ENCODE measurements around the gene NRDC.
A peak's percentile ranks its signal among the peaks of the same experiment; 100 is the strongest.

The NRDC gene

DNA sequence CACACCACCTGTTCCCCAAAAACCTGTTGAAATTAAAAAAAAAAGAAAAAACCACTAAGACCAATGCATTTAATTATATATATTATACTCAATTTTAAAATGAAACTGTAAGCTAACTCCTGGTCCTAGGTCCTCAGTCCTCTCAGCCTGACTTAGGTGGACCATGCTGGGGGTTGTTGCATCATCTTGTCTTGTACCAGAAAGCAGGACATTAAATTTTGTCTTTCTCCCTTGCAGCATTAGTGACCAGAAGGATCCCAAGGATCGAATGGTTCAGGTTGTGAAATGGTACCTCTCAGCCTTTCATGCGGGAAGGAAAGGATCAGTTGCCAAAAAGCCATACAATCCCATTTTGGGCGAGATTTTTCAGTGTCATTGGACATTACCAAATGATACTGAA is 97.6 kb downstream of the NRDC start:
- H3F3A ChIP-seq (ENCODE audit: control insufficient read depth, insufficient read depth) = no peaks in the 10 kb centered on the region
- H3K27me3 ChIP-seq (ENCODE audit: control insufficient read depth, low read length) = no peaks in the 10 kb centered on the region
- H3K36me3 ChIP-seq (ENCODE audit: control insufficient read depth, low read length) = peaks cover 58% of the 10 kb centered on the region
- no peak overlapping the region for H3K4me2 ChIP-seq (ENCODE audit: low read length)
- H3K27ac ChIP-seq (ENCODE audit: low read depth, low read length) = no peak overlapping the region
- H3K9me2 ChIP-seq (replicated peaks; ENCODE audit: control insufficient read depth, low read length) = no peaks in the 10 kb centered on the region
- no peak for TF ChIP-seq EZH2phosphoT487 (IDR thresholded peaks at IDR 0.05; ENCODE audit: borderline replicate concordance, low read length)
- H4K20me1 ChIP-seq (ENCODE audit: control insufficient read depth, insufficient read depth, low read depth, low read length) = no peaks in the 10 kb centered on the region
- no peaks in the 10 kb centered on the region for H3K79me2 ChIP-seq (ENCODE audit: control insufficient read depth, low read length)
- peaks cover 9% of the 10 kb centered on the region for H3K4me1 ChIP-seq (ENCODE audit: control insufficient read depth, low read length)
- no peak overlapping the region for H3K4me3 ChIP-seq (ENCODE audit: low read length)
- H3K9me3 ChIP-seq (ENCODE audit: control insufficient read depth, insufficient read depth, low read length) = no peaks in the 10 kb centered on the region

DNA sequence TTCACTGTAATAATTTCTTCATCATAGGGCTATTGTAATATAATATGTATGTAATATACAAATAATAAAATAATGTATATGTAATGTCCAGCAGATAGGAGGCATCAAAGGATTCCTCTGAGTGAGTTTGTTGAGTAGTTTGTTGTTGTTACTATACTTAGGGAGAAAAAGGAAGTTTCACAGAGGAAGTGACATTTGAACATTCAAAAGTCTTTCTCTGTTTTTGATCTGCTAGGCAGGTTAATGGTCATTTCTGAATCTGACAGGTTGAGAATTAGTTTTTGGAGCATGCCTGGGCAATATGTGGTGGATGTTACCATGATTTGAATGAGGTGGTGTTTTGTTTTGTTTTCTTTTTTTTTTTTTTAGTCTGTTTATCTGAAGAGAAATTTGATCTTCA is 102.1 kb downstream of the NRDC start:
- no peaks in the 10 kb centered on the region for H3K9me2 ChIP-seq (replicated peaks; ENCODE audit: control insufficient read depth, low read length)
- H3K79me2 ChIP-seq (ENCODE audit: control insufficient read depth, low read length) = no peaks in the 10 kb centered on the region
- no peak for TF ChIP-seq EZH2phosphoT487 (IDR thresholded peaks at IDR 0.05; ENCODE audit: borderline replicate concordance, low read length)
- TF ChIP-seq, protein P1, sequence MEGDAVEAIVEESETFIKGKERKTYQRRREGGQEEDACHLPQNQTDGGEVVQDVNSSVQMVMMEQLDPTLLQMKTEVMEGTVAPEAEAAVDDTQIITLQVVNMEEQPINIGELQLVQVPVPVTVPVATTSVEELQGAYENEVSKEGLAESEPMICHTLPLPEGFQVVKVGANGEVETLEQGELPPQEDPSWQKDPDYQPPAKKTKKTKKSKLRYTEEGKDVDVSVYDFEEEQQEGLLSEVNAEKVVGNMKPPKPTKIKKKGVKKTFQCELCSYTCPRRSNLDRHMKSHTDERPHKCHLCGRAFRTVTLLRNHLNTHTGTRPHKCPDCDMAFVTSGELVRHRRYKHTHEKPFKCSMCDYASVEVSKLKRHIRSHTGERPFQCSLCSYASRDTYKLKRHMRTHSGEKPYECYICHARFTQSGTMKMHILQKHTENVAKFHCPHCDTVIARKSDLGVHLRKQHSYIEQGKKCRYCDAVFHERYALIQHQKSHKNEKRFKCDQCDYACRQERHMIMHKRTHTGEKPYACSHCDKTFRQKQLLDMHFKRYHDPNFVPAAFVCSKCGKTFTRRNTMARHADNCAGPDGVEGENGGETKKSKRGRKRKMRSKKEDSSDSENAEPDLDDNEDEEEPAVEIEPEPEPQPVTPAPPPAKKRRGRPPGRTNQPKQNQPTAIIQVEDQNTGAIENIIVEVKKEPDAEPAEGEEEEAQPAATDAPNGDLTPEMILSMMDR (IDR thresholded peaks at IDR 0.05; ENCODE audit: low read depth, low read length, poor library complexity, severe bottlenecking) = no peak
- no peaks in the 10 kb centered on the region for H3K27me3 ChIP-seq (ENCODE audit: control insufficient read depth, low read length)
- no peak overlapping the region for H3K27ac ChIP-seq (ENCODE audit: low read depth, low read length)
- H3K4me1 ChIP-seq (ENCODE audit: control insufficient read depth, low read length) = peaks cover 17% of the 10 kb centered on the region
- H4K20me1 ChIP-seq (ENCODE audit: control insufficient read depth, insufficient read depth, low read depth, low read length) = no peaks in the 10 kb centered on the region
- no peak overlapping the region for H3K4me3 ChIP-seq (ENCODE audit: low read length)
- peaks cover 55% of the 10 kb centered on the region for H3K36me3 ChIP-seq (ENCODE audit: control insufficient read depth, low read length)
- no peaks in the 10 kb centered on the region for H3F3A ChIP-seq (ENCODE audit: control insufficient read depth, insufficient read depth)
- no peaks in the 10 kb centered on the region for H3K9me3 ChIP-seq (ENCODE audit: control insufficient read depth, insufficient read depth, low read length)
- no peak overlapping the region for H3K4me2 ChIP-seq (ENCODE audit: low read length)

DNA sequence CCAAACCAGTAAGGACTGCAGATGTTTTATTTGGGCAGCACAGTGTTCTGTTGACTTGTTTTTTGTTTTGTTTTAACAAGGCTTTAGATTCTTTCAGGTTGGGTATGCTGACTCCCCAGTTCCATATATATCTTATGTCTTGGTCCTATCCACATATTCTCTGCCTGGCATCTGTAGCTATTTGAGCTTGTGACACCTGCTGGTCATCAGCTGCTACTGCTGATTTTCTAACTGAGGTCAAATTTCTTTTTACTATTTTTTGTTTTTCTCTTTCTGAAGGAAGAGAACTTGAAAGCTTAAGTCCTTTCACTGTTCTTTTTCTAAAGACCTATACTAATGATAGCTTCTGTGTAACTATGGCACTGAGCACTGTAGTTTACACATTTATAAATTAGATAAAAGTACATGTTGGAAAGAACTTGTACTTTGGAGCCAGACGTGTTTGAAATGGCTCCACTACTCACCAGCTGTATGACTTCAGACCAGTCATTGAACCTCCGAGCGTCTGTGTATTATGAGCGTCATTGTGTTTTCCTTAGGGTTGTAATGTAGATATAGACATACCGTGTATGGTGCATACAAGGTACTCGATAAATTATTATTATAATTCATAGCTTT is 109.4 kb downstream of the NRDC start:
- Histone ChIP-seq H3K9me3 (ENCODE audit: control insufficient read depth, insufficient read depth, low read length) (no peaks in the 10 kb centered on the region), H3K27ac (ENCODE audit: low read depth, low read length) (no peak overlapping the region), H3K9me2 (replicated peaks; ENCODE audit: control insufficient read depth, low read length) (no peaks in the 10 kb centered on the region), H4K20me1 (ENCODE audit: control insufficient read depth, insufficient read depth, low read depth, low read length) (no peaks in the 10 kb centered on the region), H3K4me1 (ENCODE audit: control insufficient read depth, low read length) (no peaks in the 10 kb centered on the region), H3K36me3 (ENCODE audit: control insufficient read depth, low read length) (peaks cover 73% of the 10 kb centered on the region), H3K4me2 (ENCODE audit: low read length) (no peak overlapping the region), H3K27me3 (ENCODE audit: control insufficient read depth, low read length) (no peaks in the 10 kb centered on the region), H3K79me2 (ENCODE audit: control insufficient read depth, low read length) (no peaks in the 10 kb centered on the region), H3F3A (ENCODE audit: control insufficient read depth, insufficient read depth) (peaks cover 10% of the 10 kb centered on the region; the same call in 1 of the 2 replicates), H3K4me3 (ENCODE audit: low read length) (no peak overlapping the region)
- TF ChIP-seq EZH2phosphoT487 (IDR thresholded peaks at IDR 0.05; ENCODE audit: borderline replicate concordance, low read length) = no peak
- TF ChIP-seq, protein P1 (IDR thresholded peaks at IDR 0.05; ENCODE audit: low read depth, low read length, poor library complexity, severe bottlenecking) = peak; percentile 81

DNA sequence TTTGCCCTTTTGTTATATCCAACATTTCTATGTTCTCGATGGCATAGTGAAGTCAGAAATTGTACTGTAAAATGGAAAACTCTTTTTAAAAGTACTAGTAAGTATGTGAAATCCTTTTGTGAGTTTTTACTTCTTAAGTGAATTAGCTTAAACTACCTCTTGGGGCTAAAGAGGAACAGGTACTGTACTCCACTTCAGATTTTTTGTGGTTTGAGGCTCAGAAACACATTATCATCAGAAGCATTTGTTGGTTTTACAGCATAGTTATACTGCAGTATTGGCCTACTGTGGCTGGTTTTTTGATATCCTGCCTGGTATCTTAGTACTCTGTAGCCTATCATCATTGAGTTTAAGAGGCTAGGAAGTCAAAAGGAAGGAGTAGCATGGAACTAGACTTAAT is 117.2 kb downstream of the NRDC start:
- Histone ChIP-seq H3K9me2 (replicated peaks; ENCODE audit: control insufficient read depth, low read length) (no peaks in the 10 kb centered on the region), H3K36me3 (ENCODE audit: control insufficient read depth, low read length) (peaks cover 26% of the 10 kb centered on the region), H3K9me3 (ENCODE audit: control insufficient read depth, insufficient read depth, low read length) (no peaks in the 10 kb centered on the region), H3F3A (ENCODE audit: control insufficient read depth, insufficient read depth) (peaks cover 6% of the 10 kb centered on the region; the same call in 1 of the 2 replicates), H3K4me2 (ENCODE audit: low read length) (no peak overlapping the region), H3K4me1 (ENCODE audit: control insufficient read depth, low read length) (no peaks in the 10 kb centered on the region), H3K27ac (ENCODE audit: low read depth, low read length) (no peak overlapping the region), H3K79me2 (ENCODE audit: control insufficient read depth, low read length) (no peaks in the 10 kb centered on the region), H3K4me3 (ENCODE audit: low read length) (no peak overlapping the region), H4K20me1 (ENCODE audit: control insufficient read depth, insufficient read depth, low read depth, low read length) (no peaks in the 10 kb centered on the region; the same call in 1 of the 2 replicates), H3K27me3 (ENCODE audit: control insufficient read depth, low read length) (no peaks in the 10 kb centered on the region)
- no peak for TF ChIP-seq EZH2phosphoT487 (IDR thresholded peaks at IDR 0.05; ENCODE audit: borderline replicate concordance, low read length)
- TF ChIP-seq, protein P1 (IDR thresholded peaks at IDR 0.05; ENCODE audit: low read depth, low read length, poor library complexity, severe bottlenecking) = no peak

Data from DOHH2 (cell line).